ENCODE data around the gene DSG4. TPM values are rescaled to one million over a fixed set of nuclear protein-coding genes. Genes with fewer than 3 reads are reported as not detected.

DSG4 gene
- not detected in 2 replicates for total RNA-seq

GRCh38 chr18:31376477-31376876, at the start of gene DSG4:
Gene DSG4, plus strand, starts transcription at chr18:31376777. Its CDS starts 135 bp downstream, at chr18:31376912.

GRCh38 chr18:31447530-31448191, 71.1 kb downstream of the DSG4 start, which contains the start of gene DSG3:
Gene DSG3, plus strand, starts transcription at chr18:31447741. Its CDS starts 137 bp downstream, at chr18:31447878.

Other genes with a start within 250 kb of the DSG4 start
- 0.05 and 0.30 TPM in 2 replicates for gene DSC1, start 213.9 kb upstream of the DSG4 start, total RNA-seq
- gene DSG1, start 58.6 kb upstream of the DSG4 start, total RNA-seq: not detected in 2 replicates
- gene DSG3, start 71.0 kb downstream of the DSG4 start, total RNA-seq: 0.14 and 0.59 TPM in 2 replicates
- gene DSG2, start 121.4 kb downstream of the DSG4 start, total RNA-seq: 65.6 and 102 TPM in 2 replicates
- not detected in 2 replicates for gene TTR, start 215.1 kb downstream of the DSG4 start, total RNA-seq